GM19438 (cell line): ENCODE measurements around the gene SCN8A.
"Not testable (repeated sequence)": the region's sequence is repeated elsewhere in the genome, so short reads cannot be mapped to it uniquely, and the experiment has no call there.

Experiments used
- ATAC-seq: cut with Tn5 transposase; IDR thresholded peaks from one replicate; pipeline ENCODE4 v1.9.1; 2021; ENCODE audit warnings: low read depth; ENCODE audit not compliant: unreplicated experiment

The SCN8A gene

DNA sequence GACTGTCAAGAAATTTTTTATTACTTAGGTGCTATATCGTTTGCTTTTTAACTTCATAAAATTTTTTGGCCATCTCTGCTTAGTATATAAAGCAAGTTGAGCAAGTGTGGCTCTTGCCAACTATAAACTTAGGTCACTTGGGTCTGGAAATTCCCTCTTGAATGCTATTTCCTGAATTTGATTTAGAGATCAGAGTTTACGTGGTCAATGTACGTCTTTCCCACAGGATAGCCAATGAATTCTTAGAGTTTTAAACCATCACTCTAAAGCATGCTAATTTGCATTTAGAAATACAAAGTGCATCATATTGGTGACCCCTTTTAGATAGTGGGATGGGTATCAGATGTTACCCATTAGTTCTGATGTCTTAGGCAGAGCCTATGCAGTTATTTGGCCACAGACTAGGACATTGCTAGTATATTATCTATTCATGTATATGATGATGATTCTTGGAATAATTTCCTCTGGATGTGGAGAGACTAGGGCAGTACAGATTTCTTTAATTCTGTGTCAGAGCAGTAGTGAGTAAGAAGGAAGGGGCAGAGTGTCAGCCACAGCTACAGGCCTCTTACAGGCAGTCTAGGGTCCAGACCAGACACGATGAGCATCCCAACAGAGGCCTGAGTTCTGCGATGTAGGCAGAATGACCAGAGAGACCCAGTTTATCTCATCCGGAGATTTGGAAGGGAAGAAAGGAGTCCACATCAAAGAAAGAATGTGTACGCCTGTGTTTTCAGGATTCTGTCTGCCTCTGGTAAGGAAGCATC lies 30.3 kb downstream of the SCN8A start:
- ATAC-seq, result no peak

DNA sequence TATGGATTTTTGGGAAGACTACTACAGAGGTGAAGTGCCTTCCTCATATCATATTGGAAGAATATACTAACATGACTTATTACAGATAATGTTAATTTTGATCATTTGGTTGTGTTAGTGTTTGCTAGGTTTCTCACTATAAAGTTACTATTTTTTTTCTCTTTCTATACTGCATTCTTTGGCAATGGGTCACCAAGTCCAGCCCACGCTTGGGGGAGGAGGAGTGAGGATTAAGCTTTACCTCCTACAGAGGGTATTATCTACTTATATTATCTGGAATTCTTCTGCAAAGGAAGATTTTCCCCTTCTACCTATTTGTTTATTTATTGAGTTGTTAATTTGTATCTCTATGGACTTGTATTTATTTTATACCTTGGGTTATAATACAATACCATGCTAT lies 31.5 kb downstream of the SCN8A start:
- no peak for ATAC-seq

DNA sequence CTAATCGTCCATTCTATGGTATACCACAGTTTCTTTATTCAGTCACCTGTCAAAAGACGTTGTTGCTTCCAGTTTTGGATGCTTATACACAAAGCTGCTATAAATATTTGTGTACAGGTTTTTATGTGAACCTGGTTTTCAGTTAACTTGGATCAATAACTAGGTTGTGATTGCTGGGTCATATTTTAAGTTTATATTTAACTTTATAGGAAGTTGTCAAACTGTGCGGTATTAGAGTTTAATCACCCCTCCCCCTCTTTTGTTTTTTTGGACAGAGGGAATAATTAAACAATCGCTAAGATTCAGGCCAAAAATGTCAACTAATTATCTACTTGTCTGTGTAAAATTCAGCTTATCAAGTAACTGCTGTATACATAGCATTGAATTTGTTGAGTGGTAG lies 34.3 kb downstream of the SCN8A start:
- ATAC-seq, result no peak

DNA sequence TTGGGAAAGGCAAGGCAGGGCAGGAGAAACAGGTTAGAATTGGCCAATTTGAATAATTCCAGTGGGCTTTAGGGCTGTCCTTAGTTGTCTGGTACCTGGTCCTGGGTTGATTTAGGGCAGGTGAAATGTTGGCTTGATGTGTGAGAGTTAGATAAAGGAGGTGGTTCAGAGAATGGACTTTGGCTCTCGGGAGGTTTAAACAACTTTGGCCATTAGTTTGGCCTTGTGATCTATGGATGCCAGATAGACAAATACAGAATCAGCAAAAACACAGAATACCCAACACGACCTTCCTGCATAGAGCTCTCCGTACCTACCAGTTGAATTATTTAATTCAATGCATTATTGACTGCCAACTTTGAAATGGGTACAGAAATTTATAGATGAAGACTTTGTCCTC lies 35.1 kb downstream of the SCN8A start:
- no peak for ATAC-seq

DNA sequence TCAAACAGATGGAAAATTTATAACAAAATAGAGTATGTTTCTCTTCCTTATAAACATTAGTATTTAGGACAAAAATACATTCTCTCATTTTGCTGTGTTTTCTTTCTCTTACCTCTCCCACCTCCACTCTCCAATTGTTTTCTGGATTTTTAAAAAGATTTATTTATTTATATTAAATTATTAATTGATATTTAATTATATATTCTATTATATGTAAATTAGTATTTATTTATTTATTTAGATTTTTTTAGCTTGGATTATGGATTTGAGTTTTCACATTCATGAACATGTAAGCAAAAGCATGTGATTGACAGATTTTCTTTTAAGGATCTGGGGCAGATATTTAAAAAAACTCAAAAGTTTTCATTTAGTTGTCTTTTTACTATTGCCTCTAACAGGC lies 35.6 kb downstream of the SCN8A start:
- ATAC-seq, result no peak

DNA sequence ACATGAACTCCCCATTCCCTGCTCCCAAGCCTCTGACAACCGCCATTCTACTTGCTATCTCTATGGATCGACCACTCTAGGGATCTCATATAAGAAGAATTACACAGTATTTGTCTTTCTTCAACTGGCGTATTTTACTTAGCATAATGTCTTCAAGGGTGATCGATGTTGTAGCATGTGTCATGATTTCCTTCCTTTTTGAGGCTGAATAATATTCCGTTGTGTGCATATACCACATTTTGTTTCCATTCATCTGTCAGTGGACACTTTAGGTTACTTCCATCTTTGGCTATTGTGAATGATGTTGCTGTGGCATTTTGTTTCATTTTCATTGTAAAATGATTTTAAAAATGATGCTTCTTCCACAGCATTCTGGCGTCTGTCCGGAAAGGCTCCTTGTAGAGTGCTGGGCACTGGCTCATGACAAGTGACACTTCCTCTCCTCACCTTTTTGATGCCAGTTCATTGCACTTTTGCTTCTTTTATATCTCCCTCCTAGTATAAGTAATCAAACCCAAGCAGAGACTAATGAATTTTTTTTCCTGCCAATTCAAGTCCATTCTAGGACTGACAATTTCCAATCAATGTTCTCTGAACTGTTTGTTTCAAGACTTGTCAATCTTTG lies 39.3 kb downstream of the SCN8A start:
- no peak for ATAC-seq

DNA sequence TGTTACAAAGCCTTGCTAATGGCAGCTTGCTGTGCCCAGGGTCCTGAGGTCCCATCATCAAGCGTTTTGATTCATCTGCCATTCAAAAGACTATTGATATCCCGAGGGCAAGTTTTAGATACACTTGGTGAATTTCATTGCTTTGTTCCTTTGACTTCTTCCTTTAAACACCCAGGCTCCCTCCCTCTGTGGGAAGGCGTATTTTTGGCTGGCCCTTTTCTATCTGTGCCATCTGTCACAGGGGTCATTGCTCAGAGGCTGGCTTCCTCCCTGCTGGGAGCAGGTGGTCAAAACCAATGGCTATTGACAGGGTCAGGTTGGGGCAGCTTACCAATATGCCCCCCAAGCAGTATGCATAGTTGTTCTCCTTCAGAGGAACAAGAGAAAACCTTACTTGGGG lies 40.0 kb downstream of the SCN8A start:
- no peak for ATAC-seq

DNA sequence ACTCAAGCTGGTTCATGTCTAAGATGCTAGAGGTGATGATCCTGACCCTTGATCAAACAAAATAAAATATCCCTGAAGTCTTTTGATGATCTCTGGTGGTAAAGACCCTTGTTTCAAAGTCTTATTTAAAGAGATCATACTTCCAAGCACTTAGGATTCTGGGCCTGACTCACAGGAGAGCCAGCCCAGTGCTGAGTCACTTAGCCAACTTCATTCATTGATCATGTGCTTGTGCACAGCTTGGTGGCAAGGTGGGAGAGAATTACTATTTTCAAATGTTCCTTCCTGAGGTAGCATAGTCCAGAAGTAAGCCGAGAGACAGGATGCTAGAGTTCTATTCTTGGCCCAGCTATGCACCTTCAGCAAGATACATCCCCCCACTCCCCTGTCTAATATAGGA lies 40.6 kb downstream of the SCN8A start:
- no peak for ATAC-seq

DNA sequence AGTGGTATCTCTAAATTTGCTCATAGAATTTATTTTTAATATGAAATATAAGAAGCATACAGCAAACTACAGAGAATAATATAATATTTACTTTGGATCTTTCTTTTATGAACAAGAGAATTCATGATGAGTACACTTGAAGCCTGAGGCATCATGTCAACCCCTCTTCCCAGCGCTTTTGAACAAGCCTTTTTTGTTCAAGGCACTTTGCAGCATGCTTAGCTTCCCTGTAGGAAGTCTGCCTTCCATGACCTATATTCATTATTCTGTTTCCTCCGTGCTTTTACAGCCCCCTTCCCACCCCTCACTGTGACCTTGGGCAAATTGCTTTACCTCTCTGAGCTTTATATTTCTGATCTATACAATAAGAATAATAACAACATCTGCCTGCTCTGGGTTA lies 41.6 kb downstream of the SCN8A start:
- no peak for ATAC-seq

DNA sequence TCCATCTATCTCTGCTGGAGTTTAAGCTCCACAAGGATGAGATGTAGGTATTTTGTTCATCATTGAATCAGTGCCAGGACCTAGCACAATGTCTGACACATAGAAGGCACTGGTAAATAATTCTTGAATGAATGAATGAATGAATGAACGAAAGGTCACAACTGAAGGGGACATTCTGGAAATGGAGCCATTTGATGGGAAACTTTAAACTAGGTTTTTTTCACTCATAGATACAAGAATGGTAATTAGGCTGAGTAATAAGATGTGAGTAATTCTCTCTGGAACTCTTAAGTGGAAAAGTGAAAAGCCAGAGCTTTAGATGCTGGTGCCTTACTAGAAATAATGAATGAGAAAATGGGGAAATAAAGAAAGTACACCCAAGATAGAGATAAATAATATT lies 44.3 kb downstream of the SCN8A start:
- no peak for ATAC-seq

DNA sequence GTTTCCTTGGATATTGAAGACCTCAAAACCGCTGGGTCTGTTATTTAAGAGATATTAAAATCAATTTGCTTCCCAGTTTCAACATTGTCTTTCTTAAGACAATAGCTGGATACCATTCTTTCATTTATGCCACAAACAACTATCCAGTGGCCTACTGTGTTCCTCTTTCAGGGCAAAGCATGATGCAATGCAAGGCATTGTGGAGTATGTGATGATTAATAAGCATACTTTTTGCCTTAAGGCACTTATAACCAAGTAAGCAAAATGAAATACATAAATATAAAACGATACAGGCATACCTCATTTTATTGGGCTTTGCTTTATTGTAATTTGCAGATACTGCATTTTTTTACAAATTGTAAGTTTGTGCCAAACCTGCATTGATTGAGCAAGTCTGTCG lies 45.5 kb downstream of the SCN8A start:
- ATAC-seq, result no peak

DNA sequence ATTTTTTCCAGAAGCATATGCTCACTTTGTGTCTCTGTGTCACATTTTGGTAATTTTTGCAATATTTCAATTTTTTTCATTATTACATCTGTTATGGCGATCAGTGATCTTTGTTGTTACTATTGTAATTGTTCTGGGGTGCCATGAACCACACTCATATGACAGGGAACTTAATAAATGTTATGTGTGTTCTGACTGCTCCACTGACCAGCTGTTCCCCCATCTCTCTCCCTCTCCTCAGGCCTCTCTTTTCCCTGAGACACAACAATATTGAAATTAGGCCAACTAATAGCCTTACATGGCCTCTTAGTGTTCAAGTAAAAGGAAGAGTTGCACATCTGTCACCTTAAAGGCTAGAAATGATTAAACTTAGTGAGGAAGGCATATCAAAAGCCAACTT lies 46.0 kb downstream of the SCN8A start:
- no peak for ATAC-seq

DNA sequence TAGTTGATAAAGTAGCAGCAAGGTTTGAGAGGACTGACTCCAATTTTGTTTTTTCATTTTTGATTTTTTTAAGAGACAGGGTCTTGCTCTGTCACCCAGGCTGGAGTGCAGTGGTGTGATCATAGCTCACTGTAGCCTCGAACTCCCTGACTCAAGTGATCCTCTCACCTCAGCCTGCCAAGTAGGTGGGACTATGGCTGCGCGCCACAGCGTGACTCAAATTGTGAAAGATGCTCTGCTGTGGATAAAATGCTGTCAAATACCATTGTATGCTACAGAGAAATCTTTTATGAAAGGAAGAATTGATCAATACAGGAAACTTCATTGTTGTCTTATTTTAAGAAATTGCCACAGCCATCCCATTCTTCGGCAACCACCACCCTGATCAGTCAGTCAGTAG lies 48.3 kb downstream of the SCN8A start:
- no peak for ATAC-seq

DNA sequence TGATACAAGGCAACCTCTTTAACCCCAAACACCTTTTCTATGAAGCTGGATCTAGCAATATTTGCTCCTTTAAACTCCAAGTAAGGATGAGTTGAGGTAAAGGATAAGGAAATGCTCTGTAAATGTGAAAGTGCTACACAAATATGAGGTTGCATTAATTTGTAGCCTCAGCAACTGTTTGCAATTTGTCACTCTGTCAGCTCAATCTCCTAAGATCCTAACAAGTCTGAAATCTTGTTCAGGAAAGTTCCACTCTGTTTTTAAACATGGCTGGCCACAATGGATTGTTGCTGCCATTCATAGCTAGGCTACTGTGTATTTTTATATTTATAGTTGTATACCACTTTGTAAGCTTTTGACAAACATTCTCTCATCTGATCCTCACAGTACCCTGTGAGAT lies 51.3 kb downstream of the SCN8A start:
- no peak for ATAC-seq

DNA sequence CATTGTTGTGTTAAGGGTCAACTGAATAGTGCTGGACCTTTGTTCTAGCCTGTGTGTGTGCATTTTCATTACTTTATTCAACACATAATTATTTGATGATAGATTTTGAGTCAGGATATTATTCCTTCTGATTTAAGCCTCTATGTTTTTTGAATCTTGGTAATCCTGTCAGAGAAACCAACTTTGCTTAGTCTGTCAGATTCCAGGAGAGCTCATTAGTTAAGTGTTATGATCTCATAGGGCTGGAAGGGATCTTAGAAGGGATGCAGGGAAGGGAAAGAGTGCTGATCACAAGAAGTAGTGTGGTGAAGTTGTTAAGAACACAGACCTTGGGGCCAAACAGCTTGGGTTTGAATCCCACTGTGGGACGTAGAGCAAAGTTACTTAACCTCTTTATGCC lies 52.9 kb downstream of the SCN8A start:
- no peak for ATAC-seq

DNA sequence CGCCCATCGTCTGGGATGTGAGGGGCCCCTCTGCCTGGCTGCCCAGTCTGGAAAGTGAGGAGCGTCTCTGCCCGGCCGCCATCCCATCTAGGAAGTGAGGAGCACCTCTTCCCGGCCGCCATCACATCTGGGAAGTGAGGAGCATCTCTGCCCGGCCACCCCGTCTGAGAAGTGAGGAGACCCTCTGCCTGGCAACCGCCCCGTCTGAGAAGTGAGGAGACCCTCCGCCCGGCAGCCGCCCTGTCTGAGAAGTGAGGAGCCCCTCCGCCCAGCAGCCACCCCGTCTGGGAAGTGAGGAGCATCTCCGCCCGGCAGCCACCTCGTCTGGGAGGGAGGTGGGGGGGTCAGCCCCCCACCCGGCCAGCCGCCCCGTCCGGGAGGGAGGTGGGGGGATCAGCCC lies 53.7 kb downstream of the SCN8A start:
- not testable (repeated sequence) for ATAC-seq

DNA sequence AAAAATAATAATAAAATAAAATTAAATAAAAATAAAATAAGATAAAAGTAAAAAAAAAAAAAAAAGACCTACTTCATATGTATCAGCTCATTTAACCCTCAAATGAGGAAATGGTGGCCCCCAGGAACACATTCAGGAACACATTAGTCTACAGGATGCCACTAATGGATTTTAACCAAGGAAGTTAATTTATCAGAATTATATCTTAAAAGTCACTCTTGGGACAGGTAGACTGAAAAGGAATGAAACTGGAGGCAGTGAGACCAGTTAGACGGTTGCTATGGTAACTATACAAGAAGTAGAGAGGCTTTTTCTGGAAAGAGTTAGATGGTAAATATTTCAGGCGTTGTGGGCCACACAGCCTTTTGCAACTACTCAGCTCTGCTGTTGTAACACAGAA lies 54.9 kb downstream of the SCN8A start:
- no peak for ATAC-seq

DNA sequence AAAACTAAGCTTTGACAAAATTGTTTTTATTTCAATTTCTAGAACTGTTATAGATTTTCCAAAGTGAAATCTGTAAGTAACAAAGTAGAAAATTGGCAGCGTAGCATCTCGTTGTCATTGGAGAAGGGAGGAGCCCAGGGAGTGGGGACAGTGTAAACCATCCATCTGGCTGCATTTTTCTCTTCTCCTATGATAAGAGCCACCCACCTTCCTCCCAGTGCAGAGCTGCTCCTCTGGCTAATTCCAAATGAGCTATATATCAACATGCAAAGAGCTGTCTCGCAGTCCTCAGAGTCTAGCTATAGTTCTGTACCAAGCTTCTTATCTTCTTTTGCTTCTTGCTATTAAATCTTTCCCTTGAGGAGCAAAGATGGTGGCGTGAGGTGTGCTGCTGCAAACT lies 56.6 kb downstream of the SCN8A start:
- ATAC-seq, result no peak

DNA sequence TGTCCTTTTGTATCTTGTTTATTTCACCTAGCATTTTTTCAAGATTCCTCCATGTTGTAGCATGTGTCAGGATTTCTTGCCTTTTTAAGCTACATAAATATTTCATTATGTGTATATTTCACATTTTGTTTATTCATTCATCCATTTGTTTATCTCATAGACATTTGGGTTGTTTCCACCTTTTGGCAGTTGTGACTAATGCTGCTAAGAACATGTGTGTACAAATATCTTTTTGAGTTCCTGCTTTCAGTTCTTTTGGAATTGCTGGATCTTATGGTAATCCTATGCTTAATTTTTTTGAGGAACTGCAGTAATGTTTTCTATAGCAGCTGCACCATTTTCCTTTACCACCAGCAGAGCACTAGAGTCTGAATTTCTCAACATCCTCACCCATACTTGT lies 62.4 kb downstream of the SCN8A start:
- ATAC-seq, result no peak

DNA sequence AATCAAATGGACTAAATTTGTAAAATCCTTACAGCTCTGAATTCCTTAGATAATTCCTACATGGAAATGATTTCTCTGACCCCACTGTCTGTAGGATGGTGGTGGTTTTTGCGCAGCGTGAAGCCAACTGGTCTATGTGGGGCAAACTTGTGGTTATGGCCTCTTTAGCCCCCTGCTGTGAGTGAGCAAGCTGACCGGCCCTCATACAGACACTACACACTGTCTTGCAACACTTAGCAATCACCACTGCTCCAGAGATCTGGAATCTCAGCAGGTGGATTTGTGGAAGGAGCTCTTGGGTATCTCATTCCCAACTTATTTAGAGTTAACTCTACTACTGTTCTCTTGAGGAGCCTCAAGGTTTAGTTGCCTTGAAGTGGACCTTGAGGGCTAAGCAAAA lies 70.2 kb downstream of the SCN8A start:
- ATAC-seq, result no peak

DNA sequence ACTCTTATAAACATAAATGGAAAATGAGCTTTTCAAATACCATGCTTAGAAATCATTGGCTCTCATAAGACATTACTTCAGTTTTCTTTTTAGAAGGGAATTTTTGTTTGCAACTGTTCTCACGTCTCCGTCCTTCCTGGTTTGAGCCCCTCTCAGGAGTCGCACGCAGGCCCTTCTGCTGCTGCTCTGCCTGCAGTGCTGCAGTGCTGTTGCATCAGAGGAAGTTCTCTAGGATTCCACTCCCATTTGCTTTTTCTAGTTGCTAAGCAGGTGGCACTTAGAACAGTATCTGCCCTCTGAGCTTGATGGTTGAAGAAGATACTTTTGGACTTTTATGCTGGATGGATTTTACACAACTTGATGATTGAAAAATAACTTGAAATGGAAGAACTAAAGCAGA lies 70.8 kb downstream of the SCN8A start:
- no peak for ATAC-seq

DNA sequence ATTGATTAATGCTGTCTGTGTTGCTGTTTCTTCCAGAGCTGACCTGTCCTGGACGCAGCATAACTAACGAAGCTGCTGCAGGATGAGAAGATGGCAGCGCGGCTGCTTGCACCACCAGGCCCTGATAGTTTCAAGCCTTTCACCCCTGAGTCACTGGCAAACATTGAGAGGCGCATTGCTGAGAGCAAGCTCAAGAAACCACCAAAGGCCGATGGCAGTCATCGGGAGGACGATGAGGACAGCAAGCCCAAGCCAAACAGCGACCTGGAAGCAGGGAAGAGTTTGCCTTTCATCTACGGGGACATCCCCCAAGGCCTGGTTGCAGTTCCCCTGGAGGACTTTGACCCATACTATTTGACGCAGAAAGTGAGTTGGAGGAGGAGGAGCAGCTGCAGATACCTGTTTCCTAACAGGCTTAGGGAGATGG lies 71.7 kb downstream of the SCN8A start:
- ATAC-seq, result no peak

DNA sequence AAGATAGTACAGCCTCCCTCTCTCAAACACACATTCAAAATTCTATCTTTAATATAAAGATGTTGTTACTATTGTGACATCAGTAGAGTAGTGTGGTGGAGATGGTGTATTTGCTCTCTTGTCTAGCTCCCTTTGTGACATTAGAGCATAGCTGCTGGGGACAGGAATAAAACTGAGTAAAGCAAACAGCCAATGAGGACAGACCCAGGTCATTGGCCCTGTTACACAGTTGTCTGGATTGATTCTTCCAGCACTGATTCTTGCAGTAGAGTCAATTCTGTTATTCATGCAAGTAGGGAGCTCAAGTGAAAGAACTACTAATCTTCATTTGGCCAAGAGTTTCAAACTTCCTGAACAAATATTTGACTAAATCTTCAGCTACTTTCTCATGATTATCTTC lies 72.4 kb downstream of the SCN8A start:
- no peak for ATAC-seq
